GM12878 (cell line): ENCODE measurements around the gene SORCS2. TPM values are rescaled to one million over a fixed set of nuclear protein-coding genes. Genes with fewer than 3 reads are reported as not detected.

Experiments used
- ATAC-seq: fragments of 200-7000 bp; cut with Tn5 transposase; 3 replicates; pipeline ENCODE4 v1.9.1; 2020; ENCODE audit warnings: mild to moderate bottlenecking, moderate library complexity
- BruUV-seq: library from RNA; stranded (reverse); fragments of 400-500 nt; replicated peaks from 2 replicates; lab custom pipeline; 2021; lab: Mats Ljungman, UMichigan
- CTCF ChIA-PET: fragments of 300-600 bp; sonication (Branson Sonifier 250); formaldehyde crosslinking; extraction: SDS; loops from one replicate; lab custom pipeline; 2021; ENCODE audit warnings: inconsistent platforms; lab: Yijun Ruan, JAX
- POLR2A ChIA-PET: fragments of 350-600 bp; formaldehyde crosslinking; extraction: SDS; loops from one replicate; lab custom pipeline; 2021; ENCODE audit warnings: inconsistent platforms; lab: Charles Lee
- RAD21 ChIA-PET: fragments of 300-600 bp; sonication (Branson Sonifier 250); formaldehyde crosslinking; loops from one replicate; lab custom pipeline; 2023; ENCODE audit warnings: antibody characterized with exemption; ENCODE audit not compliant: unreplicated experiment; lab: Charles Lee
- SMC1A ChIA-PET: fragments of 300-600 bp; sonication (Branson Sonifier 250); formaldehyde crosslinking; loops from one replicate; lab custom pipeline; 2023; ENCODE audit not compliant: unreplicated experiment, uncharacterized antibody; lab: Charles Lee
- DNase-seq: peaks from one replicate; pipeline ENCODE4 v3.0.0-alpha.2; 2011; ENCODE audit warnings: low read depth, low spot score
- FAIRE-seq: peaks from 3 replicates; lab custom pipeline; 2011; peaks lifted over from hg19 to GRCh38; lab: Jason Lieb, UNC
- H2AFZ ChIP-seq: 2 replicates; pipeline ENCODE4 v1.6.0; 2011; ENCODE audit warnings: low read depth, low read length, control low read depth; ENCODE audit not compliant: control insufficient read depth
- H3K27ac ChIP-seq: 2 replicates; pipeline ENCODE4 v1.5.1; 2011; ENCODE audit warnings: control low read depth; ENCODE audit not compliant: control insufficient read depth, insufficient read depth
- H3K27me3 ChIP-seq, 2 experiments: replicated peaks in 1 of 2; 2 replicates each; pipeline versions ENCODE4 v1.6.0 to v1.6.1; 2011; ENCODE audit warnings: low read length in 1 of 2; ENCODE audit not compliant: control insufficient read depth in 2 of 2, insufficient read depth in 2 of 2
- H3K36me3 ChIP-seq, 2 experiments: 2 replicates each; pipeline ENCODE4 v1.5.1; 2011; ENCODE audit warnings: low read length in 1 of 2; ENCODE audit not compliant: control insufficient read depth in 2 of 2, insufficient read depth in 2 of 2
- H3K4me1 ChIP-seq: 2 replicates; pipeline ENCODE4 v1.6.1; 2011; ENCODE audit warnings: mild to moderate bottlenecking, low read length, moderate library complexity, mixed read lengths; ENCODE audit not compliant: control insufficient read depth, insufficient read depth
- H3K4me2 ChIP-seq: 2 replicates; pipeline ENCODE4 v1.6.0; 2011; ENCODE audit warnings: control low read depth; ENCODE audit not compliant: control insufficient read depth, insufficient read depth
- H3K4me3 ChIP-seq: fragments of 200-600 bp; sonication (generic); 2 replicates; pipeline ENCODE4 v1.5.1; 2016
- H3K79me2 ChIP-seq: 2 replicates; pipeline ENCODE4 v1.6.0; 2011; ENCODE audit warnings: low read length; ENCODE audit not compliant: control insufficient read depth, insufficient read depth
- H3K9ac ChIP-seq: 2 replicates; pipeline ENCODE4 v1.8.0; 2011; ENCODE audit warnings: low read length, control low read depth, mixed read lengths; ENCODE audit not compliant: control insufficient read depth, insufficient read depth
- H3K9me3 ChIP-seq: replicated peaks from 3 replicates; pipeline ENCODE4 v1.5.1; 2011; ENCODE audit warnings: mild to moderate bottlenecking, low read length; ENCODE audit not compliant: control insufficient read depth, insufficient read depth
- H4K20me1 ChIP-seq: 2 replicates; pipeline ENCODE4 v1.6.0; 2011; ENCODE audit not compliant: control insufficient read depth, insufficient read depth
- BCLAF1 ChIP-seq: fragments of 450-650 bp; IDR thresholded peaks from 2 replicates; pipeline ENCODE4 v1.6.1; 2017; ENCODE audit warnings: antibody characterized with exemption, mild to moderate bottlenecking, moderate library complexity
- EP300 ChIP-seq, 2 experiments: fragments of 150-350 bp in 1 of 2; IDR thresholded peaks; 2 replicates each; pipeline ENCODE4 v1.6.1; 2011 to 2012; ENCODE audit warnings: low read depth in 2 of 2, low read length in 2 of 2, borderline replicate concordance in 1 of 2, improper control_type of control experiment in 1 of 2, inconsistent platforms in 1 of 2; ENCODE audit not compliant: control insufficient read depth in 1 of 2
- ETV6 ChIP-seq, 2 experiments: fragments of 450-650 bp in 1 of 2; IDR thresholded peaks in 1 of 2; conservative IDR thresholded peaks in 1 of 2; 2 replicates each; pipeline ENCODE4 v1.6.1; 2014; ENCODE audit warnings: antibody characterized with exemption in 1 of 2, borderline replicate concordance in 1 of 2, low read depth in 1 of 2, mild to moderate bottlenecking in 1 of 2, moderate library complexity in 1 of 2
- FOS ChIP-seq: IDR thresholded peaks from 3 replicates; pipeline ENCODE4 v1.6.1; 2011; ENCODE audit warnings: borderline replicate concordance; ENCODE audit not compliant: insufficient read length; ENCODE audit errors: extremely low read depth
- HDAC2 ChIP-seq: fragments of 200-600 bp; sonication (generic); IDR thresholded peaks from 2 replicates; pipeline ENCODE4 v1.6.1; 2017
- IRF5 ChIP-seq: fragments of 450-650 bp; IDR thresholded peaks from 2 replicates; pipeline ENCODE4 v1.6.1; 2017; ENCODE audit warnings: borderline replicate concordance
- KAT2A ChIP-seq: conservative IDR thresholded peaks from 2 replicates; pipeline ENCODE4 v1.6.1; 2011; ENCODE audit warnings: low read depth, low read length; ENCODE audit not compliant: control insufficient read depth
- NBN ChIP-seq: fragments of 450-650 bp; IDR thresholded peaks from 2 replicates; pipeline ENCODE4 v1.6.1; 2016
- NR2F1 ChIP-seq: fragments of 450-650 bp; conservative IDR thresholded peaks from 2 replicates; pipeline ENCODE4 v1.6.1; 2017; ENCODE audit warnings: mild to moderate bottlenecking
- RAD21 ChIP-seq: IDR thresholded peaks from 2 replicates; pipeline ENCODE4 v1.6.1; 2011; ENCODE audit warnings: mild to moderate bottlenecking, low read depth, low read length, moderate library complexity; ENCODE audit not compliant: insufficient read depth
- STAT3 ChIP-seq: IDR thresholded peaks from 2 replicates; pipeline ENCODE4 v1.6.1; 2011; ENCODE audit warnings: low read depth, low read length, improper control_type of control experiment
- TCF7 ChIP-seq: IDR thresholded peaks from 2 replicates; pipeline ENCODE4 v1.6.1; 2014; ENCODE audit warnings: antibody characterized with exemption, borderline replicate concordance
- WRNIP1 ChIP-seq: IDR thresholded peaks from 2 replicates; pipeline ENCODE4 v1.6.1; 2011; ENCODE audit warnings: low read depth, low read length, improper control_type of control experiment, borderline replicate concordance
- ZBTB33 ChIP-seq: fragments of 450-650 bp; IDR thresholded peaks from 2 replicates; pipeline ENCODE4 v1.6.1; 2017; ENCODE audit warnings: mild to moderate bottlenecking
- ZSCAN29 ChIP-seq: fragments of 450-650 bp; IDR thresholded peaks from 2 replicates; pipeline ENCODE4 v1.6.1; 2017; ENCODE audit warnings: mild to moderate bottlenecking, moderate library complexity
- WGBS: methylation state at CpG from one replicate; pipeline ENCODE4 v1.1.6; 2016; ENCODE audit warnings: low lambda C conversion rate; ENCODE audit not compliant: insufficient replicate concordance, insufficient coverage; ENCODE audit errors: missing lambda C conversion rate; 5-methylcytosine and 5-hydroxymethylcytosine counted together
- in situ Hi-C: fragments of 300-500 bp; cut with MboI; formaldehyde crosslinking; loops from 9 replicates; pipeline ENCODE4 v1.14.3; 2018; ENCODE audit warnings: mixed read lengths
- intact Hi-C: fragments of 100-400 bp; cut with micrococcal nuclease; formaldehyde crosslinking; loops from one replicate; pipeline ENCODE4 v1.14.2; 2022; ENCODE audit not compliant: unreplicated experiment
- polyA plus RNA-seq, 11 experiments: library from polyadenylated mRNA; depleted of rRNA in 4 of 11; unstranded in 6 of 11; stranded (reverse) in 5 of 11; fragments of >200 nt; fragmentation: Nextera tagmentation in 4 of 11; fragmentation: Illumina TruSeq in 1 of 11; extraction: Ambion mirVana in 4 of 11; extraction: Trizol in 1 of 11; gene quantifications; 1 replicate in 1 of 11; 2 replicates in 10 of 11; pipeline versions ENCODE4 v1.2.1 to v1.2.3, GENCODE V29; 2011 to 2016; ENCODE audit warnings: inconsistent platforms in 2 of 11, missing spikeins in 2 of 11, low read depth in 1 of 11
- total RNA-seq, 4 experiments: library from RNA; depleted of rRNA in 3 of 4; stranded (reverse); fragments of >200 nt in 3 of 4; fragmentation: Illumina TruSeq in 1 of 4; extraction: Trizol in 1 of 4; gene quantifications; 2 replicates each; pipeline versions ENCODE4 v1.2.1 to v1.2.3, GENCODE V29; 2013 to 2021

The SORCS2 gene
- total and polyA plus RNA-seq, 10 of the 15 experiments (the other 5 are each of a cell fraction or from before 2014, with no cell fraction given), result 0.01 to 0.15 (median 0.05) TPM; not detected in 5

- TF ChIP-seq BCLAF1 (no peak), STAT3 (no peak), HDAC2 (no peak), NBN (no peak), TCF7 (no peak)
These were observed 49.3 kb downstream of the SORCS2 start (continued) for GRCh38 chr4:7241597-7242125.

GRCh38 chr4:7242766-7243165, 50.4 kb downstream of the SORCS2 start:
- WGBS, result 23% methylated on average over 11 of the region's 13 CpGs
- H4K20me1 ChIP-seq, result no peaks in the 10 kb centered on the region
- no TSS peak for BruUV-seq
- no peak overlapping the region for H3K4me3 ChIP-seq
- no peak for DNase-seq
- CTCF ChIA-PET, result no interaction called here
- no peak overlapping the region for H3K27ac ChIP-seq
- ATAC-seq, result no peak
- H3K9ac ChIP-seq, result no peak overlapping the region
- H3K79me2 ChIP-seq, result no peaks in the 10 kb centered on the region
- H3K9me3 ChIP-seq, result peaks cover 6% of the 10 kb centered on the region; the same call in 1 of the 3 replicates
- in situ Hi-C loops, result no loop called here
- intact Hi-C loops, result no loop called here
- H3K36me3 ChIP-seq, result no peaks in the 10 kb centered on the region
- no peaks in the 10 kb centered on the region; a peak in 1 of 4 replicates for H3K27me3 ChIP-seq
- POLR2A ChIA-PET, result no interaction called here
- SMC1A ChIA-PET, result no interaction called here
- RAD21 ChIA-PET, result no interaction called here
- no peak for FAIRE-seq
- no peak overlapping the region for H3K4me2 ChIP-seq
- H3K4me1 ChIP-seq, result no peaks in the 10 kb centered on the region
- no peak overlapping the region for H2AFZ ChIP-seq
- no peak for TF ChIP-seq KAT2A
- no peak for TF ChIP-seq NR2F1
- no peak for TF ChIP-seq EP300 (IDR thresholded peaks at IDR 0.05; ENCODE audit: borderline replicate concordance in 1 of 2, control insufficient read depth in 1 of 2, low read depth in 2 of 2, low read length in 2 of 2)
- TF ChIP-seq ZBTB33, result no peak
- no peak for TF ChIP-seq ETV6 (conservative IDR thresholded peaks at IDR 0.05 in 1 of 2, IDR thresholded peaks at IDR 0.05 in 1 of 2; ENCODE audit: borderline replicate concordance in 1 of 2, low read depth in 1 of 2)
- no peak for TF ChIP-seq WRNIP1
- no peak for TF ChIP-seq IRF5
- no peak for TF ChIP-seq RAD21
- TF ChIP-seq ZSCAN29, result no peak
- no peak for TF ChIP-seq FOS
